Ureter (tissue), 1 donor: ENCODE results near the gene SUPT3H. TPM values are rescaled to one million over a fixed set of nuclear protein-coding genes. Genes with fewer than 3 reads are reported as not detected.

Experiments
- DNase-seq: peaks from one replicate; pipeline ENCODE4 v3.0.0-alpha.2; 2020; ENCODE audit warnings: low spot score
- total RNA-seq: library from RNA; stranded (reverse); gene quantifications from one replicate; pipeline ENCODE4 v1.2.4, GENCODE V29; 2023
- donor health status: DM: yes; HTN: yes; CAD: no.

SUPT3H gene
- total RNA-seq, 1 donor from 2014 or later, result 17.8 TPM

- no peak for DNase-seq
Observed at GRCh38 chr6:45002390-45003105, 375.2 kb downstream of the SUPT3H start.

GRCh38 chr6:45001663-45002062, 376.1 kb downstream of the SUPT3H start:
- no peak for DNase-seq

DNA sequence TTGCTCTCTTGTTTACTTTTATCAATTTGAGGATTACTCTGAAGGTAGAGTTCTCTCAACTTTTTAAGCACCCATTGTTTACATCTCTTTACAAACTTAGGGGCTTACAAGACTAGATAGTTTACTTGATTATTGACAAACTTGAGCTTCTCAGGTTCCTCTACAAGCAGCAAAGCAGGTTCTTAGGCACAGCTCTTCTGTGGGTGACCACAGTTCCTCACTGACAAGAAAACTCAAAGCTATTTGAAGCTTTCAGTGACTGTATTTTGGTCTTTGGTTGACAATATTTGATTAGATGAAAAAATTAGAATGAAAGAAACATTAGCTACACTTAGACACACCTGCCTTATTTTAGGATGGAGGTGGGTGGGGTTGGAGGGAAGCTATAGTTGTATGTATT, 376.9 kb downstream of the SUPT3H start:
- no peak for DNase-seq

- DNase-seq, result no peak
Observed at GRCh38 chr6:44999066-44999465, 378.7 kb downstream of the SUPT3H start.

DNA sequence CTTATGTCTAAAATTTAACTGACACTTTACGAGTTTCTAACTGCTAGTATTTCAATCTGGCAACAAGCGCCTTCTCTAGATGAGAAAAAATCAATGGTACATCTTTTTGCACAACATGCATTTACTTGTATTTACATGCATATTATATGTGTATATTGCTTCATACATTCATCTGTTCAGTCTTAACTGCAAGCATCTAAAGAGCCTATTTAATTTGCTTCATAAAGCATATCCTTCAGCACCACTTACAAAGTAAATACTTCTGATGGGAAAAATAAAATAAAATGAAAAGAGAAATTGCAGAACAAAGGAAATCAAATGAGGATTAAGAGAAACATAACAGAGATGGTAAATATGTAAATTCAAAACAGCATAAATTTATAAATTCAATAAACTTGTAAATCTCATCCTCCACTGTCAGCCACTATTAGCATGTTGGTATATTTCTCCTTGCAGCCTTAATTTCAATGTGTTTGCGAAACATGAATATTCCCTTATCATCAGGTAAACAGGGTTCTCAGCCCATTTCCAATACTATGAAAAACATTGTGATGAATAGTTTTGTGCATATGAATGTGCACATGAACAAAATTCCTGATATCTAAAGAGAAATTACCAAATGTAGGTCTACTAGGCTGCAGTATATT, 382.1 kb downstream of the SUPT3H start:
- no peak for DNase-seq

DNA sequence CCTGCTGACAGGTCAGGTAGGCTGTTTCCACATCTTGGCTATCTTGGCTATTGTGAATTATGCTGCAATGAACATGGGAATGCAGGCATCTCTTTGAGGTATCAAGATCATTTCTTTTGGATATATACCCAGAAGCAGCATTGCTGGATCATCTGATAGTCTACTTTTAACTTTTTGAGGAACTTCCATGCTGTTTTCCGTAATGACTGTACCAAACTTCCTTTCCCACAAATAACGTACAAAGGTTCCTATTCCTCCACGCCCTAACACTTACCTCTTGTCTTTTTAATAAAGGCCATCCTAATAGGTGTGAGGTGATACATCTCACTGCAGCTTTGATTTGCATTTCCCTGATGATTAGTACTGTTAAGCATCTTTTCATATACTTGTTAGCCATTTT, 388.3 kb downstream of the SUPT3H start:
- no peak for DNase-seq

DNA sequence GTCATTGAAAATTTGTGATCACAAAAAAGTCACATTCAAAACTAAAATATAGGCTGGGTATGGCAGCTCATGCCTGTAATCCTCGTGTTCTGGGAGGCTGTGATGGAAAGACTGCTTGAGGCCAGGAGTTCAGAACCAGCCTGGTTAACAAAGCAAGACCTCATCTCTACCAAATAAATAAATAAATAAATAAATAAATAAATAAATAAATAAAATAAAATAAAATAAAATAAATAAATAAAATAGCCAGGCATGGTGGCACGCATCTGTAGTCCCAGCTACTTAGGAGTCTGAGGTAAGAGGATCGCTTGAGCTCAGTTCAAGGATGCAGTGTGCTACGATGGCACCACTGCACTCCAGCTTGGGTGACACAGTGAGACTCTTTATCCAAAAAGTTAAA, 392.7 kb downstream of the SUPT3H start:
- no peak for DNase-seq

DNA sequence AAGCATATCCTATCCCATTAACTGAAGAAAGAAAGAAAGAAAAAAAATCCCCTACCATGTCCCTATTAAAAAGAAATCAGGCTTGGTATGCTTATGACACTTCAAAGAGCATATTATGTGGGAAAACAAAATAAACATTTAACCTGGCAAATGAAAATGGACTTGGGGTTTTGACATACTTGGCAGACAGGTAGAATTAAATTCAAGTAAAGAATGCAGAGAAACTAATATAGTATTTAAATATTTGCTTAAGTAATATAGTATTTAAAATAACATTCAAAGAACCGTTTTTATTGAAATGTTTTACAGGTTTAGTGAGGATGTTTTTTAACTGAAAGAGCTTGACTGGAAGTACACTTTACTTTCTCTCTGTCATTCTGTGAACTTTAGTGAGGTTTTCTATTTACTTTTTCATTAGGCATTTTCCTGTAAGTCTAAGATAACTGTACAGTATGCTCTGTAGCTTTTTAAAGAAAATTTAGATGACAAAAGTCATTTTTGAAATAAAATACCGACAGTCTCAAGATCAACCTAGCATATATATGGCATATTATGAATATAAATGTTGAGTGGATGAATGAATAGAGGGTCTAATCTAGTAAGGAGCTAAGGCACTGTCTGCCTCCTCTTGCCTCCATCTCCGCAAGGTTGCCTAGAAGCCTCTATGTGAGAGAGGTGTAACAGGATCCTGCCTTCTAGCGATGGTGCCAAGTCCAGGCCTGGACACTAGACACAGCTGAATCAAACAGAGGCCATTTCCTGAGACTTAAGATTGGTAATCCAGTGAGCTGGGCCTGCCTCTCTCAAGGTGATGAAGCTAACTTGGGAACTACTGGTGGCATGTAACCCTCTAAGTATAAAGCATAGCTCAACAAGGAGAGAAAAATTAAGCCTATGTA, 394.0 kb downstream of the SUPT3H start:
- DNase-seq, result no peak

GRCh38 chr6:44980841-44981240, 396.9 kb downstream of the SUPT3H start:
- DNase-seq, result no peak

GRCh38 chr6:44976677-44977641, 400.8 kb downstream of the SUPT3H start:
- no peak for DNase-seq

DNA sequence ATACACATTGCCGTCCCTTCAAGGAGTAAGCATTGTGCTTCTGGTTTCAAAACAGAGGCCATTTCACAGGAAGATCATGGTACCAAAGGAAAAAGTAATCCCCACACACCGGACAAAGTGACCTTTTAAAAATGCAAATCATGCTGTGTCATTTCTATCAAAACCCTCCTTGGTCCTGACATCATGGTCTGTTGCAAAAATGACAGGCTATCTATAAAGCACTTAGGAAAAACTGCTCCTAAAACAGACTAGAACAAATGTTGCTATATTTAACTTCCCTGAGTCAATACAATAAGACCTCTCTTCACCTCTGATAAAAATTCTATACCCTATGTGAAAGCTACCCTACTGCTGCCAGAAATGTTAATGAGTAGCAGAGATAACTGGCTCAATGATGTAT, 403.2 kb downstream of the SUPT3H start:
- no peak for DNase-seq

GRCh38 chr6:44972709-44973108, 405.0 kb downstream of the SUPT3H start:
- DNase-seq, result no peak

GRCh38 chr6:44969446-44970185, 408.1 kb downstream of the SUPT3H start:
- DNase-seq, result no peak

- DNase-seq, result no peak
Observed at GRCh38 chr6:44967481-44967880, 410.3 kb downstream of the SUPT3H start.

- DNase-seq, result no peak
Observed at GRCh38 chr6:44966449-44967092, 411.2 kb downstream of the SUPT3H start.

DNA sequence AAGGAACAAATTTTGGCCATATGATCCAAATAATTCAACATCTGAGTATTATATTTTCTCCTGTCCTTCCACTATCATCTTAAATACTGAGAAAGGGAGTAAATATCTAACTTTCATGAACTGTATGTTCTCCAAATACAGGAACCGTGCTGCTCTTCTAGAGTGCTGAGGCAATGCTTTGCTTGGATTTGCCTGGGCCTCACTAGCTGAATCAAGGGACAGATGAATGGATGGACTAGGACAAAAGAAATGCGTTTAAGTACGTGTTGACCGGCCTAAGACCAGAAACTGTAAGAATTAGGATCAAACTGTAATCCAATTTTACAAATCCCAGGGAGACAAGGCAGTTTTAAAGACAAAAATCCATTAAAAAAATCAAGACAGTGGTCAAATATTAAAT, 412.0 kb downstream of the SUPT3H start:
- no peak for DNase-seq

DNA sequence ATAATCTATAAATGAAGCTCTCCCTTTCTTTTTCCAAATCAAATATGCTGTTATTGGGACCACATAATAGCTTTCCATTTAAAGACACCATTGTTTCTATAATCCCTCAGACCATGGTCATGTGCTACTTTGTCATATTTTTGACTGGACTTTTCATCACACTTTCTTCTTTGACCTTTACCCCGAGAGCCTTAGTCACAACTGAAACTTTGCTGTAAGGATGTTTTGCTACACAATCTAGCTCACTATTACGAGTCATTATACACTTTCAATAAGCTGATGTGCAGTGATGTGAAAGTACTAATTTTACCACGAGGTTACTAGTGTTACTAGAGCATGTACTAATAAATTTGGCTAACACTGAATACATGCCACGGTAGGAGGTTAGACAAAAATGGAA, 416.8 kb downstream of the SUPT3H start:
- DNase-seq, result no peak

DNA sequence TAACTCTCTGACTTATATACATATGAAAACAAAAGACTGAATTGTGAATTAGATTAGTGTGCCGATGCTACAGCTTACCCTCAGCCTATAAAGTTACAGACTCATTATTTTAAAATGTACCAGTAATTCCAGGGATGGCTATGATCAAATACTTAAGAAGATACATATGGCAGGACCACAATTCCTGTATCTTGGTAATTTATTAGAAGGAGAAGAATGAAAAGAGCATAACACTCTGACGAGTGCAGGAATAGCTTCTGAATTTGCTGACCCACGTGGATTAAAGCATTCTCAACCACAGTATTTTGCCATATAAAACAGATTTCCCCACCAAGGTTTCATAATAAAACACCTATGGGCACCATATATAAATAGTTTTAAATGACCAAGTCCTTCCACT, 418.1 kb downstream of the SUPT3H start:
- no peak for DNase-seq

DNA sequence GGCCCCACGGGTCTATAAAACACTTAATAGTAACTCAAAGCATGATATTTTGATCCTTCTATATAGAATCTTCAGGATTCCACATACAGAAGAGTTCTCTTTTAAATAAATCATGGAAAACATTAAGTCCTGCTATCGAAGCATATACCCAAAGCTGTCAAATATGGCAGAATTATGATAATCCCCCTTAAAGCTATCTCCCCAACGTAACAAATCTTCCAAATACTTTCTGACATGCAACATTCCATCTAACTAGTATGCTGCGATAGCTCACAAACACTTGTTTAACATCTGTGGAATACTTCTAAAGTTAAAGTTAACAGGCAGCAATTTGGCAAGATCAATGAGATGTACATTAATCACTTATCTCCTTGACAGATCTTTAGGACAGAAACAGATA, 420.6 kb downstream of the SUPT3H start:
- DNase-seq, result no peak

- no peak for DNase-seq
Observed at GRCh38 chr6:44956396-44956795, 421.3 kb downstream of the SUPT3H start.
